ENCODE data around the gene FHIT. TPM values are rescaled to one million over a fixed set of nuclear protein-coding genes. Genes with fewer than 3 reads are reported as not detected.

Gene FHIT
- total and polyA plus RNA-seq, 10 of the 15 experiments (the other 5 are each of a cell fraction or from before 2014, with no cell fraction given): 4.2 to 14.9 (median 9.4) TPM

- TF ChIP-seq ATF2 (IDR thresholded peaks at IDR 0.05; ENCODE audit: low read length): no peak
- TF ChIP-seq ZSCAN29 (IDR thresholded peaks at IDR 0.05): no peak
- TF ChIP-seq SRF (IDR thresholded peaks at IDR 0.05; ENCODE audit: low read depth in 2 of 2, low read length in 2 of 2): no peak
Observed at GRCh38 chr3:59997583-59997982, 1253.7 kb downstream of the FHIT start (continued).

DNA sequence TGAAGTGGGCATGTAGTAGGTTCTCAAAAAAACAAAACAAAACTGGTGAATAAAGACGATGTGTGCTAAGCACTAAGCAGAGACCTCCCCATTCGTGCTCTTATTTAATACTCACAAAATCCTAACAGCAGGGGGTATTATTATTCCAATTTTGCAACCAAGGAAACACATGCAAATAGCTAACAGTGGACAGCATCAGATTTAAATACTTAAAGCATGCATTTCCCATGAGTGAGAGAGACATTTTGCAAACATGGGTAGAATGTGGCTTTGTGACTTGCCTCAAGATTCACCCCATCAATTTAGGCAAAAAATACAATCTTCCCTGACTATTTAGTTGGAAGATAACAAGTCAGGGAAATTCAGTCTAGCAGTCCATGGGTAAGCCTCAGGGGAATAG lies 1255.2 kb downstream of the FHIT start:
- in situ Hi-C loops (cut with MboI) (no loop called here), intact Hi-C loops (cut with micrococcal nuclease; ENCODE audit: unreplicated experiment) (no loop called here)
- DNase-seq (ENCODE audit: low read depth, low spot score) (no peak), FAIRE-seq (no peak), ATAC-seq (no peak)
- no peak overlapping the region for H3K4me3 ChIP-seq
- CTCF ChIA-PET: interaction anchor here (1.5 kb wide), 1 partner anchor 14 kb away, joined by 3 read pairs; no protein-coding TSS in a partner anchor
- no peak overlapping the region for H3K27ac ChIP-seq (ENCODE audit: control insufficient read depth, insufficient read depth)
- H4K20me1 ChIP-seq (ENCODE audit: control insufficient read depth, insufficient read depth): no peaks in the 10 kb centered on the region
- no peaks in the 10 kb centered on the region for H3K79me2 ChIP-seq (ENCODE audit: control insufficient read depth, insufficient read depth, low read length)
- RAD21 ChIA-PET (ENCODE audit: unreplicated experiment): no interaction called here
- no peaks in the 10 kb centered on the region for H3K27me3 ChIP-seq (replicated peaks in 1 of 2; ENCODE audit: control insufficient read depth in 2 of 2, insufficient read depth in 2 of 2, low read length in 1 of 2)
- H3K4me1 ChIP-seq (ENCODE audit: control insufficient read depth, insufficient read depth, low read length): no peaks in the 10 kb centered on the region
- no peaks in the 10 kb centered on the region for H3K36me3 ChIP-seq (ENCODE audit: control insufficient read depth in 2 of 2, insufficient read depth in 2 of 2, low read length in 1 of 2)
- H3K9ac ChIP-seq (ENCODE audit: control insufficient read depth, insufficient read depth, low read length): no peak overlapping the region
- SMC1A ChIA-PET (ENCODE audit: uncharacterized antibody, unreplicated experiment): interaction anchor here (1.0 kb wide), 1 partner anchor 59 kb away, joined by 3 read pairs; no protein-coding TSS in a partner anchor
- H3K9me3 ChIP-seq (replicated peaks; ENCODE audit: control insufficient read depth, insufficient read depth, low read length): no peaks in the 10 kb centered on the region
- TF ChIP-seq TAF1 (IDR thresholded peaks at IDR 0.05; ENCODE audit: borderline replicate concordance, low read depth, low read length): no peak
- no peak for TF ChIP-seq ZNF274 (IDR thresholded peaks at IDR 0.05; ENCODE audit: insufficient read depth, insufficient read length)
- no peak for TF ChIP-seq ZZZ3 (IDR thresholded peaks at IDR 0.05; ENCODE audit: control insufficient read depth, insufficient read length, low read depth)
- TF ChIP-seq ETV6 (conservative IDR thresholded peaks at IDR 0.05 in 1 of 2, IDR thresholded peaks at IDR 0.05 in 1 of 2; ENCODE audit: borderline replicate concordance in 1 of 2, low read depth in 1 of 2): no peak
- TF ChIP-seq YY1 (IDR thresholded peaks at IDR 0.05; ENCODE audit: low read depth, low read length): no peak
- no peak for TF ChIP-seq MEF2B (IDR thresholded peaks at IDR 0.05; ENCODE audit: partially characterized antibody, poor library complexity, severe bottlenecking)
- no peak for TF ChIP-seq TARDBP (IDR thresholded peaks at IDR 0.05; ENCODE audit: borderline replicate concordance)
- H2AFZ ChIP-seq (ENCODE audit: control insufficient read depth, low read depth, low read length): no peak overlapping the region
- POLR2A ChIA-PET: no interaction called here
- no TSS peak for BruUV-seq (replicated peaks)
- H3K4me2 ChIP-seq (ENCODE audit: control insufficient read depth, insufficient read depth): no peak overlapping the region
- WGBS (ENCODE audit: insufficient coverage, insufficient replicate concordance, low lambda C conversion rate, missing lambda C conversion rate): 50% methylated on average over 2 of the region's 2 CpGs
